WTC11 (cell line): ENCODE measurements around the gene CLCN1. TPM values are rescaled to one million over a fixed set of nuclear protein-coding genes. Genes with fewer than 3 reads are reported as not detected.

Experiments used
- ATAC-seq: fragments of 200-7000 bp; cut with Tn5 transposase; 2 replicates; pipeline ENCODE4 v1.10.0; 2021; ENCODE audit warnings: mild to moderate bottlenecking, moderate library complexity
- CTCF ChIA-PET: fragments of 300-600 bp; sonication (Branson Sonifier 250); formaldehyde crosslinking; loops from one replicate; lab custom pipeline; 2021; ENCODE audit warnings: antibody characterized with exemption; lab: Charles Lee
- POLR2A ChIA-PET: fragments of 350-600 bp; sonication (Branson Sonifier 250); formaldehyde crosslinking; loops from one replicate; lab custom pipeline; 2021; ENCODE audit warnings: antibody characterized with exemption; lab: Charles Lee
- DNase-seq: peaks from one replicate; pipeline ENCODE4 v3.0.0; 2021; ENCODE audit warnings: low spot score
- H3K27ac Mint-ChIP-seq: 2 replicates; pipeline ENCODE4 v1.8.0; 2021; ENCODE audit warnings: mixed read lengths
- H3K27me3 Mint-ChIP-seq: 2 replicates; pipeline ENCODE4 v1.8.0; 2021; ENCODE audit warnings: low read depth, mild to moderate bottlenecking, moderate library complexity, mixed read lengths
- H3K36me3 Mint-ChIP-seq: 2 replicates; pipeline ENCODE4 v1.8.0; 2021; ENCODE audit warnings: mixed read lengths
- H3K4me1 Mint-ChIP-seq: 2 replicates; pipeline ENCODE4 v1.8.0; 2022; ENCODE audit warnings: mixed read lengths
- H3K4me3 Mint-ChIP-seq: 2 replicates; pipeline ENCODE4 v1.8.0; 2021; ENCODE audit warnings: mild to moderate bottlenecking, moderate library complexity, mixed read lengths
- H3K9me3 Mint-ChIP-seq: 2 replicates; pipeline ENCODE4 v1.8.0; 2021; ENCODE audit warnings: mixed read lengths
- AR ChIP-seq: fragments of 250-450 bp; sonication (Bioruptor Pico); IDR thresholded peaks from 2 replicates; pipeline ENCODE4 v1.9.0; 2021; ENCODE audit warnings: mild to moderate bottlenecking
- ATF1 ChIP-seq: sonication (generic); formaldehyde crosslinking; IDR thresholded peaks from 2 replicates; pipeline ENCODE4 v1.8.1; 2023; ENCODE audit warnings: mild to moderate bottlenecking, moderate library complexity, missing genetic modification reagents
- ESRRA ChIP-seq: sonication (generic); formaldehyde crosslinking; IDR thresholded peaks from 2 replicates; pipeline ENCODE4 v1.8.1; 2022; ENCODE audit warnings: mild to moderate bottlenecking, missing genetic modification reagents, borderline replicate concordance
- GABPB1 ChIP-seq: sonication (generic); formaldehyde crosslinking; IDR thresholded peaks from 2 replicates; pipeline ENCODE4 v1.8.1; 2023; ENCODE audit warnings: mild to moderate bottlenecking, missing genetic modification reagents
- IRF1 ChIP-seq: sonication (generic); formaldehyde crosslinking; IDR thresholded peaks from 2 replicates; pipeline ENCODE4 v1.8.0; 2023; ENCODE audit warnings: missing genetic modification reagents
- IRF2 ChIP-seq: sonication (generic); formaldehyde crosslinking; IDR thresholded peaks from 2 replicates; pipeline ENCODE4 v1.8.0; 2022; ENCODE audit warnings: low read depth, missing genetic modification reagents, borderline replicate concordance
- JUN ChIP-seq: sonication (generic); formaldehyde crosslinking; IDR thresholded peaks from 2 replicates; pipeline ENCODE4 v1.8.0; 2023; ENCODE audit warnings: mild to moderate bottlenecking, missing genetic modification reagents
- MXD4 ChIP-seq: fragments of 250-450 bp; sonication (Bioruptor Pico); IDR thresholded peaks from 2 replicates; pipeline ENCODE4 v1.8.0; 2021; ENCODE audit warnings: mild to moderate bottlenecking, moderate library complexity, borderline replicate concordance
- SMAD3 ChIP-seq: sonication (generic); formaldehyde crosslinking; IDR thresholded peaks from 2 replicates; pipeline ENCODE4 v1.8.0; 2022; ENCODE audit warnings: missing genetic modification reagents, mild to moderate bottlenecking, borderline replicate concordance
- SMAD4 ChIP-seq: sonication (generic); formaldehyde crosslinking; IDR thresholded peaks from 2 replicates; pipeline ENCODE4 v1.8.0; 2022; ENCODE audit warnings: mild to moderate bottlenecking, missing genetic modification reagents
- TEAD1 ChIP-seq: sonication (generic); formaldehyde crosslinking; IDR thresholded peaks from 2 replicates; pipeline ENCODE4 v1.8.0; 2022; ENCODE audit warnings: mild to moderate bottlenecking, missing genetic modification reagents
- ZMAT4 ChIP-seq: fragments of 250-450 bp; sonication (Bioruptor Pico); IDR thresholded peaks from 2 replicates; pipeline ENCODE4 v1.9.0; 2021; ENCODE audit warnings: mild to moderate bottlenecking
- ZNF263 ChIP-seq: sonication (generic); formaldehyde crosslinking; IDR thresholded peaks from 2 replicates; pipeline ENCODE4 v1.8.1; 2022; ENCODE audit warnings: low read depth, mild to moderate bottlenecking, moderate library complexity, missing genetic modification reagents
- ZNF317 ChIP-seq: sonication (generic); formaldehyde crosslinking; IDR thresholded peaks from 2 replicates; pipeline ENCODE4 v1.8.1; 2023; ENCODE audit warnings: low read depth, mild to moderate bottlenecking, moderate library complexity, missing genetic modification reagents, borderline replicate concordance
- ZNF671 ChIP-seq: fragments of 250-450 bp; sonication (Bioruptor Pico); IDR thresholded peaks from 2 replicates; pipeline ENCODE4 v1.8.0; 2021; ENCODE audit warnings: mild to moderate bottlenecking
- ZSCAN18 ChIP-seq: fragments of 250-450 bp; sonication (Bioruptor Pico); IDR thresholded peaks from 2 replicates; pipeline ENCODE4 v2.1.2; 2022; ENCODE audit warnings: mild to moderate bottlenecking, moderate library complexity
- total RNA-seq: library from RNA; stranded (reverse); gene quantifications from 3 replicates; pipeline ENCODE4 v1.2.3, GENCODE V29; 2021
- TF ChIP-seq, protein P1 (sequence below): fragments of 250-450 bp; sonication (Bioruptor Pico); conservative IDR thresholded peaks from 2 replicates; pipeline ENCODE4 v1.9.0; 2021; ENCODE audit warnings: mild to moderate bottlenecking
- TF ChIP-seq, protein P2 (sequence below): sonication (generic); formaldehyde crosslinking; IDR thresholded peaks from 2 replicates; pipeline ENCODE4 v1.8.1; 2023; ENCODE audit warnings: mild to moderate bottlenecking, missing genetic modification reagents
- TF ChIP-seq, protein P3 (sequence below): sonication (generic); formaldehyde crosslinking; IDR thresholded peaks from 2 replicates; pipeline ENCODE4 v1.8.0; 2022; ENCODE audit warnings: mild to moderate bottlenecking, missing genetic modification reagents

Gene CLCN1
- total RNA-seq, 1 experiment from 2014 or later: 0.28 TPM

GRCh38 chr7:143284591-143285469 is 31.1 kb upstream of the CLCN1 start, which contains the start of gene TMEM139:
Gene TMEM139 (plus strand): TSS chr7:143284958. CDS start chr7:143285958, 1,000 bp downstream.
- Mint-ChIP-seq H3K4me3 (peak within 1 kb of the TSS; percentile 60), H3K4me1 (peaks cover 37% of the 10 kb centered on the region), H3K27me3 (peaks cover 46% of the 10 kb centered on the region), H3K36me3 (peaks cover 13% of the 10 kb centered on the region), H3K9me3 (peaks cover 14% of the 10 kb centered on the region), H3K27ac (no peak within 1 kb of the TSS; the same call in 1 of the 2 replicates)
- no peak for TF ChIP-seq ATF1 (CRISPR knock-in tag)
- TF ChIP-seq, protein P1, sequence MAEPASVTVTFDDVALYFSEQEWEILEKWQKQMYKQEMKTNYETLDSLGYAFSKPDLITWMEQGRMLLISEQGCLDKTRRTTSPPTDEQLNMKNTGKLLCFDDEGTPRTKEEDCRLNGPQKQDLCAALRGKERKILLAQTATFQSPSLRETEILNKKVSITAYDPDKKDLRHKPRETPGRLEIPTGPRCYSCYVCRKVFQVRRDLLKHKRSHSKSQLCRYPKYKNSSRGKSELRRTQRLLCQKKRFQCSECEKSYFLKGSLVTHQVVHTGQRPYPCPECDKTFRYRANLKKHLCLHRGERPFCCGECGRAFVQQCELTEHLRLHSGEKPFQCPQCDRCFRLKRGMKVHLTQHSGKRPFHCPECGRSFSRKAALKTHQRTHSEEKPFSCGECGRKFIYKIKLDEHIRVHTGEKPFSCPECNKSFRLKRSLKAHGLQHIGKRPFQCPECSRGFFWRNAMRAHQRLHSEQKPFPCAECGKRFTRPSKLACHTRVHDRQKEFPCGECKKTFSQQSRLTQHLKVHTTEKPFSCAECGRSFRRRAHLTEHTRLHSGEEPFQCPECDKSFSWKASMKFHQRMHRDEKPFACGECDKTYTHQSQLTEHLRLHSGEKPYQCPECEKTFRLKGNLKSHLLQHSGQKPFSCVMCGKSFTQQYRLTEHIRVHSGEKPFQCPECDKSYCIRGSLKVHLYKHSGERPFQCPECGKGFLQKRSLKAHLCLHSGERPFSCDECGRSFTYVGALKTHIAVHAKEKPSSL (CRISPR knock-in tag): no peak
- TF ChIP-seq ZMAT4: no peak
- no peak for TF ChIP-seq AR (CRISPR knock-in tag)
- no peak for TF ChIP-seq IRF1 (CRISPR knock-in tag)
- no peak for TF ChIP-seq ZNF317
- TF ChIP-seq SMAD4 (CRISPR knock-in tag): no peak
- TF ChIP-seq MXD4: no peak
- TF ChIP-seq ESRRA (CRISPR knock-in tag): no peak
- no peak for TF ChIP-seq GABPB1
- TF ChIP-seq, protein P2, sequence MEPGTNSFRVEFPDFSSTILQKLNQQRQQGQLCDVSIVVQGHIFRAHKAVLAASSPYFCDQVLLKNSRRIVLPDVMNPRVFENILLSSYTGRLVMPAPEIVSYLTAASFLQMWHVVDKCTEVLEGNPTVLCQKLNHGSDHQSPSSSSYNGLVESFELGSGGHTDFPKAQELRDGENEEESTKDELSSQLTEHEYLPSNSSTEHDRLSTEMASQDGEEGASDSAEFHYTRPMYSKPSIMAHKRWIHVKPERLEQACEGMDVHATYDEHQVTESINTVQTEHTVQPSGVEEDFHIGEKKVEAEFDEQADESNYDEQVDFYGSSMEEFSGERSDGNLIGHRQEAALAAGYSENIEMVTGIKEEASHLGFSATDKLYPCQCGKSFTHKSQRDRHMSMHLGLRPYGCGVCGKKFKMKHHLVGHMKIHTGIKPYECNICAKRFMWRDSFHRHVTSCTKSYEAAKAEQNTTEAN: no peak
- no peak for TF ChIP-seq ZNF671
- TF ChIP-seq SMAD3 (CRISPR knock-in tag): no peak
- TF ChIP-seq JUN (CRISPR knock-in tag): no peak
- TF ChIP-seq IRF2: no peak
- no peak for TF ChIP-seq ZSCAN18
- no peak for TF ChIP-seq ZNF263 (CRISPR knock-in tag)
- TF ChIP-seq TEAD1: no peak
- TF ChIP-seq, protein P3, sequence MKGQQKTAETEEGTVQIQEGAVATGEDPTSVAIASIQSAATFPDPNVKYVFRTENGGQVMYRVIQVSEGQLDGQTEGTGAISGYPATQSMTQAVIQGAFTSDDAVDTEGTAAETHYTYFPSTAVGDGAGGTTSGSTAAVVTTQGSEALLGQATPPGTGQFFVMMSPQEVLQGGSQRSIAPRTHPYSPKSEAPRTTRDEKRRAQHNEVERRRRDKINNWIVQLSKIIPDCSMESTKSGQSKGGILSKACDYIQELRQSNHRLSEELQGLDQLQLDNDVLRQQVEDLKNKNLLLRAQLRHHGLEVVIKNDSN: no peak
- CTCF ChIA-PET: no interaction called here
- ATAC-seq (peak; percentile 49), DNase-seq (peak; percentile 73)
- POLR2A ChIA-PET: no interaction called here
